ENCODE data around the gene SARNP.
A peak's percentile ranks its signal among the peaks of the same experiment; 100 is the strongest.

The SARNP gene

GRCh38 chr12:55806982-55807381 is 10.5 kb downstream of the SARNP start:
- Histone ChIP-seq H3K9ac (ENCODE audit: low read length) (no peak overlapping the region), H3K27ac (ENCODE audit: low read length) (no peak overlapping the region), H4K20me1 (ENCODE audit: insufficient read depth, low read length) (peaks cover 30% of the 10 kb centered on the region), H3K4me2 (ENCODE audit: low read length) (no peak overlapping the region), H3K4me3 (ENCODE audit: low read length) (no peak overlapping the region), H3K27me3 (ENCODE audit: low read depth, low read length) (no peaks in the 10 kb centered on the region), H3K9me3 (ENCODE audit: insufficient read depth, low read length) (no peaks in the 10 kb centered on the region), H2AFZ (ENCODE audit: low read depth, low read length) (no peak overlapping the region), H3K79me2 (ENCODE audit: low read length) (peaks cover 94% of the 10 kb centered on the region), H3K4me1 (ENCODE audit: low read length) (no peaks in the 10 kb centered on the region), H3K36me3 (replicated peaks; ENCODE audit: low read depth, low read length) (peaks cover 36% of the 10 kb centered on the region)
- TF ChIP-seq CTCF (IDR thresholded peaks at IDR 0.05; ENCODE audit: low read depth, low read length) = no peak

GRCh38 chr12:55797550-55797949 is 20.0 kb downstream of the SARNP start:
- Histone ChIP-seq H3K9me3 (ENCODE audit: insufficient read depth, low read length) (no peaks in the 10 kb centered on the region), H2AFZ (ENCODE audit: low read depth, low read length) (no peak overlapping the region), H3K79me2 (ENCODE audit: low read length) (peaks cover 9% of the 10 kb centered on the region), H3K4me3 (ENCODE audit: low read length) (no peak overlapping the region), H3K27ac (ENCODE audit: low read length) (no peak overlapping the region), H3K36me3 (replicated peaks; ENCODE audit: low read depth, low read length) (peaks cover 58% of the 10 kb centered on the region), H3K4me2 (ENCODE audit: low read length) (no peak overlapping the region), H3K4me1 (ENCODE audit: low read length) (no peaks in the 10 kb centered on the region), H4K20me1 (ENCODE audit: insufficient read depth, low read length) (no peaks in the 10 kb centered on the region; the same call in 1 of the 2 replicates), H3K27me3 (ENCODE audit: low read depth, low read length) (no peaks in the 10 kb centered on the region), H3K9ac (ENCODE audit: low read length) (no peak overlapping the region)
- TF ChIP-seq CTCF (IDR thresholded peaks at IDR 0.05; ENCODE audit: low read depth, low read length) = no peak
- no peak for TF ChIP-seq EZH2phosphoT487 (IDR thresholded peaks at IDR 0.05; ENCODE audit: low read depth)

- Histone ChIP-seq H4K20me1 (ENCODE audit: insufficient read depth, low read length) (no peaks in the 10 kb centered on the region; the same call in 1 of the 2 replicates), H3K9ac (ENCODE audit: low read length) (no peak overlapping the region), H3K36me3 (replicated peaks; ENCODE audit: low read depth, low read length) (peaks cover 60% of the 10 kb centered on the region), H3K4me3 (ENCODE audit: low read length) (no peak overlapping the region), H3K27ac (ENCODE audit: low read length) (no peak overlapping the region), H2AFZ (ENCODE audit: low read depth, low read length) (no peak overlapping the region), H3K9me3 (ENCODE audit: insufficient read depth, low read length) (no peaks in the 10 kb centered on the region), H3K4me2 (ENCODE audit: low read length) (no peak overlapping the region), H3K27me3 (ENCODE audit: low read depth, low read length) (no peaks in the 10 kb centered on the region), H3K79me2 (ENCODE audit: low read length) (peaks cover 9% of the 10 kb centered on the region), H3K4me1 (ENCODE audit: low read length) (peaks cover 1% of the 10 kb centered on the region)
- no peak for TF ChIP-seq EZH2phosphoT487 (IDR thresholded peaks at IDR 0.05; ENCODE audit: low read depth)
- TF ChIP-seq CTCF (IDR thresholded peaks at IDR 0.05; ENCODE audit: low read depth, low read length) = peak; percentile 44
These were observed 20.5 kb downstream of the SARNP start for GRCh38 chr12:55797068-55797467.

GRCh38 chr12:55795950-55796349 is 21.6 kb downstream of the SARNP start:
- peaks cover 6% of the 10 kb centered on the region for H3K4me1 ChIP-seq (ENCODE audit: low read length)
- H4K20me1 ChIP-seq (ENCODE audit: insufficient read depth, low read length) = no peaks in the 10 kb centered on the region; the same call in 1 of the 2 replicates
- H3K27me3 ChIP-seq (ENCODE audit: low read depth, low read length) = no peaks in the 10 kb centered on the region
- H3K9ac ChIP-seq (ENCODE audit: low read length) = no peak overlapping the region
- TF ChIP-seq CTCF (IDR thresholded peaks at IDR 0.05; ENCODE audit: low read depth, low read length) (no peak), EZH2phosphoT487 (IDR thresholded peaks at IDR 0.05; ENCODE audit: low read depth) (no peak)
- no peak overlapping the region for H2AFZ ChIP-seq (ENCODE audit: low read depth, low read length)
- no peak overlapping the region for H3K4me3 ChIP-seq (ENCODE audit: low read length)
- H3K4me2 ChIP-seq (ENCODE audit: low read length) = no peak overlapping the region
- peaks cover 61% of the 10 kb centered on the region for H3K36me3 ChIP-seq (replicated peaks; ENCODE audit: low read depth, low read length)
- H3K27ac ChIP-seq (ENCODE audit: low read length) = no peak overlapping the region
- no peaks in the 10 kb centered on the region for H3K9me3 ChIP-seq (ENCODE audit: insufficient read depth, low read length)
- peaks cover 5% of the 10 kb centered on the region; the same call in 1 of the 2 replicates for H3K79me2 ChIP-seq (ENCODE audit: low read length)
